H1 (cell line): ENCODE measurements around the gene RADIL. TPM values are rescaled to one million over a fixed set of nuclear protein-coding genes. Genes with fewer than 3 reads are reported as not detected.

Experiments
- EP300 ChIP-seq, 2 experiments: IDR thresholded peaks; 1 replicate in 1 of 2; 2 replicates in 1 of 2; pipeline ENCODE4 v1.6.1; 2011 to 2012; ENCODE audit warnings: low read depth in 2 of 2, low read length in 2 of 2, mild to moderate bottlenecking in 2 of 2, borderline replicate concordance in 1 of 2, inconsistent platforms in 1 of 2, moderate library complexity in 1 of 2
- polyA plus RNA-seq, 7 experiments: library from polyadenylated mRNA; depleted of rRNA in 3 of 7; stranded (reverse) in 5 of 7; unstranded in 2 of 7; fragments of >200 nt in 5 of 7; fragments of 200-250 nt in 2 of 7; gene quantifications; 1 replicate in 5 of 7; 2 replicates in 1 of 7; 4 replicates in 1 of 7; pipeline versions ENCODE4 v1.2.1 to v1.2.3, GENCODE V29; 2011 to 2013; ENCODE audit warnings: missing spikeins in 2 of 7, mixed read lengths in 2 of 7
- total RNA-seq: library from RNA; stranded (reverse); fragmentation: NEBNext Ultra II Directional; extraction: Animal tissue kit (Norgen Biotek cat#: 25700); gene quantifications from 2 replicates; pipeline ENCODE4 v1.2.1, GENCODE V29; 2021
- TF ChIP-seq, protein P1 (sequence below): IDR thresholded peaks from 2 replicates; pipeline ENCODE4 v1.6.1; 2012; ENCODE audit warnings: inconsistent platforms

Gene RADIL
- total and polyA plus RNA-seq, 2 of the 8 experiments (the other 6 are each of a cell fraction or from before 2014, with no cell fraction given) = 5.0 to 5.4 TPM

DNA sequence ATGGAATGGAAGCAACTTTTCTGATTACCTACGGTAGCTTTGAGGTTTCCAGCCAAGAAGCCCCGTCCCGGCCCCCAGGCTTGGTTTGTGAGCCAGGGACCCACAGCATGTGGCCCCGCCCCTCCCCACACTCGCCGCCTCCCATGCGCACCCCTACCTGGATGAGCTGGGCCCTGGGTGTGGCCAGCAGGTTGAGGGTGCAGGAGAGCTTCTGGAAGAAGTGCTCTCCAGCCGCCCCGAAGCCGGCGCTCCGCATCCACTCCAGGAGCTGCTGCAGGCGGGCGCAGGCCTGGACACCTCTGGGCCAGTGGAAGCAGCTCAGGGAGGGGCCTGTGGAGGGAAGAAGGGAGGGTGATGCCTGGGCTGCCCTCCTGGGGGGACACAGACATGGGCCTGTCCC lies 68.4 kb downstream of the RADIL start (continued):
- TF ChIP-seq, protein P1, sequence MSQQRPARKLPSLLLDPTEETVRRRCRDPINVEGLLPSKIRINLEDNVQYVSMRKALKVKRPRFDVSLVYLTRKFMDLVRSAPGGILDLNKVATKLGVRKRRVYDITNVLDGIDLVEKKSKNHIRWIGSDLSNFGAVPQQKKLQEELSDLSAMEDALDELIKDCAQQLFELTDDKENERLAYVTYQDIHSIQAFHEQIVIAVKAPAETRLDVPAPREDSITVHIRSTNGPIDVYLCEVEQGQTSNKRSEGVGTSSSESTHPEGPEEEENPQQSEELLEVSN = no peak
- TF ChIP-seq EP300 (IDR thresholded peaks at IDR 0.05; ENCODE audit: borderline replicate concordance in 1 of 2, low read depth in 2 of 2, low read length in 2 of 2) = no peak
